ENCODE measurements around the gene JMJD8. TPM values are rescaled to one million over a fixed set of nuclear protein-coding genes. Genes with fewer than 3 reads are reported as not detected.

JMJD8 gene
- total RNA-seq, 1 donor from 2014 or later, result 62.9 TPM

DNA sequence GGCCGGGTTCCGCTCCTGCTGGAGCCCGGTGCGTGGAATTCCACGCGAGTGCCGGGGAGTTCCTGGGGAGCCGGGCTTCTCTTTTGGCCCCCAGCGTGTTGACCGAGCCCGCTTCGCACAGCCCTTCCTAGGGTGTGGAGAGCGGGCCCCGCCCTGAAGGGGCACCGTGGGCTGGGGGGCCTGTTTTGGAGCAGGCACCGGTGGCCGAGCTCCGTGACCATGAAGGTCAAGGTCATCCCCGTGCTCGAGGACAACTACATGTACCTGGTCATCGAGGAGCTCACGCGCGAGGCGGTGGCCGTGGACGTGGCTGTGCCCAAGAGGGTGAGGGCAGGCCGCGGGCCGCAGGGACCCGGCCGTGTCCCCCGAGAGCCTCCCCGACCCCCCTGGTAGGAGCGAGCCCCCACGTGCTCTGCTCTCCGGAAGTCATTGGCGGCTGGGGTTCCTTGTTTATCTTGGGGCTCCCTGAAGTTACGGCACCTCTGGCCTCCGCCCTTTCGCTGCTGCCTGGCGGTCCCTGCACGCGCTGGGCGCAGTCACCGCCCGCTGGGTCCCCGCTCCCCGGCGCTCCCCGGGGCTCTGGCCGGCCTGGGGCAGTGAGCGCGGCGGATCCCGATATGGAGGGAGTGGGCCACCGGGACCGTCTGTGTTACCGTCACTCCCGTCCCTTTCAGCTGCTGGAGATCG, 43.3 kb upstream of the JMJD8 start:
- Histone ChIP-seq H3K27ac (peak overlapping the region; percentile 10), H3K9me3 (no peaks in the 10 kb centered on the region), H3K36me3 (no peaks in the 10 kb centered on the region), H3K4me1 (peaks cover 37% of the 10 kb centered on the region), H3K4me3 (peak overlapping the region; percentile 48 to 54), H3K27me3 (no peaks in the 10 kb centered on the region)
- TF ChIP-seq POLR2AphosphoS5 (IDR thresholded peaks at IDR 0.05; ENCODE audit: insufficient read depth in 1 of 2, low read depth in 1 of 2) (peak in 1 of 2 donors; percentile 22), POLR2A (IDR thresholded peaks at IDR 0.05) (no peak)
- TF ChIP-seq, protein P1, sequence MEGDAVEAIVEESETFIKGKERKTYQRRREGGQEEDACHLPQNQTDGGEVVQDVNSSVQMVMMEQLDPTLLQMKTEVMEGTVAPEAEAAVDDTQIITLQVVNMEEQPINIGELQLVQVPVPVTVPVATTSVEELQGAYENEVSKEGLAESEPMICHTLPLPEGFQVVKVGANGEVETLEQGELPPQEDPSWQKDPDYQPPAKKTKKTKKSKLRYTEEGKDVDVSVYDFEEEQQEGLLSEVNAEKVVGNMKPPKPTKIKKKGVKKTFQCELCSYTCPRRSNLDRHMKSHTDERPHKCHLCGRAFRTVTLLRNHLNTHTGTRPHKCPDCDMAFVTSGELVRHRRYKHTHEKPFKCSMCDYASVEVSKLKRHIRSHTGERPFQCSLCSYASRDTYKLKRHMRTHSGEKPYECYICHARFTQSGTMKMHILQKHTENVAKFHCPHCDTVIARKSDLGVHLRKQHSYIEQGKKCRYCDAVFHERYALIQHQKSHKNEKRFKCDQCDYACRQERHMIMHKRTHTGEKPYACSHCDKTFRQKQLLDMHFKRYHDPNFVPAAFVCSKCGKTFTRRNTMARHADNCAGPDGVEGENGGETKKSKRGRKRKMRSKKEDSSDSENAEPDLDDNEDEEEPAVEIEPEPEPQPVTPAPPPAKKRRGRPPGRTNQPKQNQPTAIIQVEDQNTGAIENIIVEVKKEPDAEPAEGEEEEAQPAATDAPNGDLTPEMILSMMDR (IDR thresholded peaks at IDR 0.05), result no peak
- intact Hi-C loops (cut with DNase I), result no loop called here
- DNase-seq (ENCODE audit: extremely low spot score in 2 of 2), result no peak

DNA sequence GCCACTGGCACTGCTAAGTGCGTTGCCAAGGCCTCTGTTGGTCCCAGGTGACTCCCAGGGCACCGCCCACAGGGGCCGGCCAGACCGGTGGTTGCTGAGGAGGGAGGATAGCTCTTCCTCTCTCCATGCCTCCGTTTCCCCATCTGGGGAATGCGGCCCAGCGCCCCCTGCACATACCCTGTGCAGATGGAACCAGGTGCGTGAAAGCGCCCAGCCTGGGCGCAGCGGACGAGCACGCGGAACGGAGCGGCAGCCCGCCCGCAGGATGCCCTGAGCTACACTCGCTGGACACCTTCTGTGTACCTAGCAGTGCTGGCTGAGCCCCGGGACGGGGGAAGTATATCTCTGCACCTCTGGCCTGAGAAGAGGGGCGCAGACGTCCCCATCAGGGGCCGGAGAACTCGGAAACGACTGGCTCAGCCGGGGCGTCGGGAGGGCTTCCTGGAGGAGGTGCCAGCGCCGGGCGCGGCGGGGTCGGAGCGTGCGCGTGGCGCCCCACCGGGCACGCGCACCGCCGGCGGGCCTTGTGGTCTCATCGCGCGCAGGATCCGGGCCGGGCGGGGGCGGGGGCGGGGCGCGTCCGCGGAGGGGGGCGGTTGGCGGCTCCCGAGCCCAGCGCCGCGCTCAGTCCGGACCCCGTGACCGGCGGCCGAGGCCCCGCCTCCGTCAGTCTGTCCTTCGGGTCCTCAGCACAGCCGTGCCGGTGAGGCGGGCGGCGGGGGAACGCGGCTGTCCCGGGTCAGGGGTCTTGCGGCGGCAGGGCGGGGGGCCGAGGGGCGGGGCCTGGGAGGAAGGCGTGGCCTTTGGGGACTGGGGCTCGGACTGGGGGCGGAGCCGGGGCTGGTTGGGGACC, 42.5 kb upstream of the JMJD8 start, which contains the start of the genes CCDC78 and HAGHL:
Gene CCDC78 (minus strand): TSS at position 6 of the 853 bp plus-strand sequence. CDS start 76 bp downstream, outside the sequence.
Gene HAGHL (plus strand): TSS at position 669 of the 853 bp plus-strand sequence. CDS start 404 bp downstream, outside the sequence.
- no peak for DNase-seq (ENCODE audit: extremely low spot score in 2 of 2)
- Histone ChIP-seq H3K9me3 (no peaks in the 10 kb centered on the region), H3K36me3 (no peaks in the 10 kb centered on the region), H3K4me3 (peak within 1 kb of the TSS; percentile 48 to 54), H3K27ac (peak within 1 kb of the TSS; percentile 10), H3K27me3 (no peaks in the 10 kb centered on the region), H3K4me1 (peaks cover 45% of the 10 kb centered on the region)
- no peak for TF ChIP-seq POLR2A (IDR thresholded peaks at IDR 0.05)
- no peak for TF ChIP-seq POLR2AphosphoS5 (IDR thresholded peaks at IDR 0.05; ENCODE audit: insufficient read depth in 1 of 2, low read depth in 1 of 2)
- TF ChIP-seq, protein P1 (IDR thresholded peaks at IDR 0.05), result no peak
- intact Hi-C loops (cut with DNase I), result no loop called here

DNA sequence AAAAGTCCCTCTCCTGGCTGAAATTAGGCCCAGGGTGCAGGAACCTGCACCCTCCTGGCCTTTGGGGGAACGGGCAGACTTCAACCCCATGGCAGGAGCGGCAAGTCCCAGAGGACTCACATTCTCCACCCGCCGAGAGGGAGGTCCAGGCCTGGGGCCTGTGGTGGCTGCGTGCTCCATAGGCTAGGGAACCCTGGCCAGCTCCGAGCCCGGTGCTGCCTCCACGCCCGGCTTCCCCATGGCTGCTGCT, 42.0 kb upstream of the JMJD8 start:
- Histone ChIP-seq H3K4me1 (peaks cover 48% of the 10 kb centered on the region), H3K4me3 (peak overlapping the region in 1 of 2 donors; percentile 48), H3K36me3 (no peaks in the 10 kb centered on the region), H3K27ac (no peak overlapping the region), H3K9me3 (no peaks in the 10 kb centered on the region), H3K27me3 (no peaks in the 10 kb centered on the region)
- DNase-seq (ENCODE audit: extremely low spot score in 2 of 2), result no peak
- intact Hi-C loops (cut with DNase I), result no loop called here
- TF ChIP-seq, protein P1 (IDR thresholded peaks at IDR 0.05), result no peak
- TF ChIP-seq POLR2A (IDR thresholded peaks at IDR 0.05) (no peak), POLR2AphosphoS5 (IDR thresholded peaks at IDR 0.05; ENCODE audit: insufficient read depth in 1 of 2, low read depth in 1 of 2) (no peak)

DNA sequence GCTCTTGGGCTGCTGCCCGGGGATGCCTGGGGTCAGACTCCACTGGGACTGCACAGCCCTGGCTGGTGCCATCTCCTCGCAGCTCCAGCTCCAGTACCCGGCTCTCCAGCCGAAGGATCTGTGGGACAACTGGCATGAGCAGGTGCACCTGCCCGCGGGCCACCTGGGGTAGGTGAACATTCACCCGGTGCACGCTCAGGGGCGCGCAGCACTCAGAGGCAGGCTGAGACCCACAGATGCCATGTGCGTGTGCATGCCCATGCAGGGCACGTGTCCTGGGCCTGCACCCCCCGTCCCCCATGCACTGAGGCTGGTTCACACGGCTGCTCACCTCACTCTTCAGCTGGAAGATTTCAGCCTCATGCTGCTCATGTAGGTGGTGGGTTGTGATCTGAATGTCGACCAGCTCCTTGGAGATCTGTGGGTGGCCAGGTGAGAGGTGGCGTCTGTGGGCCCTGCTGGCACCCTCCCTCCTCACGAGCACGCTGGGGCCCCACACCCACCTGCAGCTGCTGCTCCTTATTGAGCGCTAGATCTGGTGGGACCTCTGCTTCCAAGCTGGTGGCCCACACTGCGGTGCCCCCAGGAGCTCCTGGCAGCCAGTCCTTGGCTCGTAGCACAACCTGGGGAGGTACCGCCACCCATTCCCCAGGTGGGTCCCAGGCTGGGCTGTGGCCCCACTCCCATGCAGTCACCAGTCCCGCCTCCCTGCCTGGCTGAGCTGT, 41.5 kb upstream of the JMJD8 start:
- no peaks in the 10 kb centered on the region for H3K27me3 ChIP-seq
- TF ChIP-seq POLR2AphosphoS5 (IDR thresholded peaks at IDR 0.05; ENCODE audit: insufficient read depth in 1 of 2, low read depth in 1 of 2) (no peak), POLR2A (IDR thresholded peaks at IDR 0.05) (no peak)
- TF ChIP-seq, protein P1 (IDR thresholded peaks at IDR 0.05), result no peak

More for the DNA sequence above, 41.5 kb upstream of the JMJD8 start:
- Histone ChIP-seq H3K4me3 (no peak overlapping the region), H3K27ac (no peak overlapping the region), H3K36me3 (no peaks in the 10 kb centered on the region), H3K9me3 (no peaks in the 10 kb centered on the region), H3K4me1 (peaks cover 50% of the 10 kb centered on the region)
- DNase-seq (ENCODE audit: extremely low spot score in 2 of 2), result no peak
- intact Hi-C loops (cut with DNase I), result no loop called here

Measured in vagina (tissue), 2 donors.